Gastroesophageal sphincter (tissue), 4 donors: ENCODE results near the gene OTUB2. TPM values are rescaled to one million over a fixed set of nuclear protein-coding genes. Genes with fewer than 3 reads are reported as not detected.

Experiments
- ATAC-seq: fragments of 150-250 bp; one replicate; pipeline ENCODE4 v1.9.1; 2016; ENCODE audit warnings: mild to moderate bottlenecking, moderate library complexity
- H3K27ac ChIP-seq, 4 donors: fragments of 200-600 bp; sonication (generic) in 3 of 4; 1 replicate in 3 of 4; 2 replicates in 1 of 4; pipeline ENCODE4 v1.5.1; 2016 to 2019
- H3K27me3 ChIP-seq: fragments of 200-600 bp; sonication (generic); one replicate; pipeline ENCODE4 v1.5.1; 2019
- H3K36me3 ChIP-seq, 2 donors: fragments of 200-600 bp; sonication (generic); one replicate each; pipeline ENCODE4 v1.5.1; 2019; ENCODE audit warnings: control low read depth in 1 of 2
- H3K4me1 ChIP-seq, 3 donors: fragments of 200-600 bp; sonication (generic); 1 replicate in 2 of 3; 2 replicates in 1 of 3; pipeline ENCODE4 v1.5.1; 2016 to 2019; ENCODE audit warnings: control low read depth in 2 of 3
- H3K4me3 ChIP-seq, 2 donors: fragments of 200-600 bp; sonication (generic); one replicate each; pipeline ENCODE4 v1.5.1; 2019; ENCODE audit warnings: mild to moderate bottlenecking in 1 of 2, moderate library complexity in 1 of 2
- H3K9me3 ChIP-seq, 3 donors: fragments of 200-600 bp; sonication (generic); one replicate each; pipeline ENCODE4 v1.5.1; 2017 to 2019; ENCODE audit warnings: control low read depth in 2 of 3
- EP300 ChIP-seq: sonication (generic); formaldehyde crosslinking; IDR thresholded peaks from one replicate; pipeline ENCODE4 v1.6.1; 2017; ENCODE audit warnings: antibody characterized with exemption, mild to moderate bottlenecking
- POLR2A ChIP-seq, 2 donors: fragments of 450-650 bp; IDR thresholded peaks; one replicate each; pipeline ENCODE4 v1.6.1; 2017; ENCODE audit warnings: antibody characterized with exemption in 2 of 2, mild to moderate bottlenecking in 2 of 2, moderate library complexity in 1 of 2
- POLR2AphosphoS5 ChIP-seq: sonication (generic); formaldehyde crosslinking; IDR thresholded peaks from one replicate; pipeline ENCODE4 v1.6.1; 2017; ENCODE audit warnings: antibody characterized with exemption
- WGBS, 2 donors: methylation state at CpG; one replicate each; pipeline ENCODE4 v1.1.5; 2018; ENCODE audit warnings: low coverage in 1 of 2; 5-methylcytosine and 5-hydroxymethylcytosine counted together
- total RNA-seq, 4 donors: library from RNA; depleted of rRNA; stranded (reverse); fragments of >200 nt; gene quantifications; one replicate each; pipeline ENCODE4 v1.1.0, GENCODE V29; 2016
- TF ChIP-seq, protein P1 (sequence below), 4 experiments: fragments of 200-600 bp in 2 of 4; fragments of 450-650 bp in 2 of 4; sonication (generic) in 1 of 4; IDR thresholded peaks; one replicate each; pipeline ENCODE4 v1.5.1; 2017 to 2019; ENCODE audit warnings: antibody characterized with exemption in 4 of 4, mild to moderate bottlenecking in 2 of 4, moderate library complexity in 2 of 4

Gene OTUB2
- total RNA-seq, 4 donors from 2014 or later: 0.16 to 0.84 (median 0.65) TPM

DNA sequence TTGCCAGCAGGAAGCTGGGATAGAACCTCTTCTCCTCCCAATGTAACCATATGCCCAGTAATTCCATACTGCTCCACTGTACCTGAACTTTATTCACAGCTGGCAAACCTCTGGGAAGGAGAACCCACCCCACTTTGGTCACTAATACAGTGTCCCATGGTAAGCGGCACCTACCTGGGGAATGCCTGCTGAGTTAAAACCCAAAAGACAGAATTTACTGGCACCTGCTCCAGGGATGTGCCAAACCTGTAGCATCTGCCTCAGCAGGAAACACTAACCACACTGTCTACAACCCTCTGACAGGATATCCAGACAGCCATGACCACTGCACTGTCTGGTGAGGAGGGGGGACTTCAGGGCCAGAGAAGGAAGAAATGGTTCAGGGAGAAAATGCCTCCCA is 28.3 kb downstream of the OTUB2 start:
- TF ChIP-seq POLR2AphosphoS5 (no peak), POLR2A (IDR thresholded peaks at IDR 0.05) (no peak), EP300 (no peak)
- TF ChIP-seq, protein P1, sequence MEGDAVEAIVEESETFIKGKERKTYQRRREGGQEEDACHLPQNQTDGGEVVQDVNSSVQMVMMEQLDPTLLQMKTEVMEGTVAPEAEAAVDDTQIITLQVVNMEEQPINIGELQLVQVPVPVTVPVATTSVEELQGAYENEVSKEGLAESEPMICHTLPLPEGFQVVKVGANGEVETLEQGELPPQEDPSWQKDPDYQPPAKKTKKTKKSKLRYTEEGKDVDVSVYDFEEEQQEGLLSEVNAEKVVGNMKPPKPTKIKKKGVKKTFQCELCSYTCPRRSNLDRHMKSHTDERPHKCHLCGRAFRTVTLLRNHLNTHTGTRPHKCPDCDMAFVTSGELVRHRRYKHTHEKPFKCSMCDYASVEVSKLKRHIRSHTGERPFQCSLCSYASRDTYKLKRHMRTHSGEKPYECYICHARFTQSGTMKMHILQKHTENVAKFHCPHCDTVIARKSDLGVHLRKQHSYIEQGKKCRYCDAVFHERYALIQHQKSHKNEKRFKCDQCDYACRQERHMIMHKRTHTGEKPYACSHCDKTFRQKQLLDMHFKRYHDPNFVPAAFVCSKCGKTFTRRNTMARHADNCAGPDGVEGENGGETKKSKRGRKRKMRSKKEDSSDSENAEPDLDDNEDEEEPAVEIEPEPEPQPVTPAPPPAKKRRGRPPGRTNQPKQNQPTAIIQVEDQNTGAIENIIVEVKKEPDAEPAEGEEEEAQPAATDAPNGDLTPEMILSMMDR (IDR thresholded peaks at IDR 0.05): no peak
- no peak for ATAC-seq
- no peaks in the 10 kb centered on the region for H3K9me3 ChIP-seq
- 100% methylated on average over 1 of the region's 1 CpG; no CpG with 5 or more reads in 1 of the 2 donors for WGBS, 2 donors
- H3K4me1 ChIP-seq: peaks cover 0 to 45% (median 6%) of the 10 kb centered on the region in 3 donors
- no peak overlapping the region for H3K27ac ChIP-seq
- H3K36me3 ChIP-seq: peaks cover 8 to 100% of the 10 kb centered on the region in 2 donors
- no peak overlapping the region for H3K4me3 ChIP-seq
- no peaks in the 10 kb centered on the region for H3K27me3 ChIP-seq

DNA sequence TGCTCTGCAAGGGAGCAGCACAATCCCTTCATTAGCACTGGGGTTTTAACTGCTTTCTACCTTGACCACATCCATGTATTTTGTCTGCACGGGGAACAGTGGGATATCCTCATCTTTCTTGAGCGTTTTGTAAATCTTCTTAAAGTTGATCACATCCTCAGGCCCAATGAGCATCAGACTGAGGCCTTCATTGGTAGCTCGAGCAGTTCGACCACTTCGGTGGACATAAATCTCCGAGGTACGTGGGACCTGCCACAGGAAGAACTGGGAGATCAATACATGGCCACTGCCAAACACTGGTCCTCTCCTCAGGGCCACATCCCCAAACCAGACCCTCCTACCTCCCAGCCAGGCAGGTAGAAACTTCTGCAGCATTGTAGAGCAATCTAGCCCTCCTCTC is 28.8 kb downstream of the OTUB2 start:
- H3K27ac ChIP-seq: no peak overlapping the region
- no peak for TF ChIP-seq EP300
- no peak for TF ChIP-seq POLR2A (IDR thresholded peaks at IDR 0.05)
- TF ChIP-seq, protein P1 (IDR thresholded peaks at IDR 0.05): no peak
- H3K36me3 ChIP-seq: peaks cover 11 to 100% of the 10 kb centered on the region in 2 donors
- no peak for ATAC-seq
- H3K4me3 ChIP-seq: no peak overlapping the region
- 92 to 95% methylated on average over 2 to 6 of the region's 7 CpGs for WGBS, 2 donors
- no peaks in the 10 kb centered on the region for H3K9me3 ChIP-seq
- peaks cover 0 to 47% (median 6%) of the 10 kb centered on the region in 3 donors for H3K4me1 ChIP-seq
- H3K27me3 ChIP-seq: no peaks in the 10 kb centered on the region

DNA sequence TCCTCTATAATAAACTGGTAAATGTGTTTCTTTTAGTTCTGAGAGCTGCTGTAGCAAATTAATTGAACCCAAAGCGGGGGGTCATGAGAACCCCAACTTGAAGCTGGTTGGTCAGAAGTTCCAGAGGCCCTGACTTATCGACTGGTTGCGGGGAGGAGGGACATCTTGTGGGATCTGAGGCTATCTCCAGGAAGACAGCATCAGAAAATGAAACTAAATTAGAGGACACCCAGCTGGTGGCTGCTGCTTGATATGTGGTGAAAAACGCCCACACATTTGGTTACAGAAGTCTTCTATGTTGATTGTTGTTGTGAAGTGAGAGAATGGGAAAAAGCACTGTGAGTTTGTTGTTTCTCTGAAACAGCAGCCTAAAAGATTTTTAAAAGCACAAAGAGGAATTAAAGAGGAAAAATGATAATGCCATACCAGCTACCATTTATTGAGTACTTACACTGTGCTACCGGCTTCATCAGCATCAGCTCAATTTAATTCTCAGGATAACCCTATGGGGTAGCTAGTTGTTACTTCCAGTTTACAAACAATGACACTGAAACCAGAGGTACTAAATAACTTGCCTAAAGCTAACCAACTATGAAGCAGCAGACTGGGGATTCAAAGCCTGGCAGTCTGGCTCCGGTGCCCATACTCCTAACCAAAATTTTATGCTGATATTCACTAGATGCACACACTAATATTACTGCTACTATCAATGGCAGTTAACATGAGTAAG is 30.6 kb downstream of the OTUB2 start:
- H3K36me3 ChIP-seq: peaks cover 15 to 100% of the 10 kb centered on the region in 2 donors
- no peak for TF ChIP-seq POLR2A (IDR thresholded peaks at IDR 0.05)
- TF ChIP-seq EP300: no peak
- TF ChIP-seq, protein P1 (IDR thresholded peaks at IDR 0.05): no peak
- no peak for TF ChIP-seq POLR2AphosphoS5

DNA sequence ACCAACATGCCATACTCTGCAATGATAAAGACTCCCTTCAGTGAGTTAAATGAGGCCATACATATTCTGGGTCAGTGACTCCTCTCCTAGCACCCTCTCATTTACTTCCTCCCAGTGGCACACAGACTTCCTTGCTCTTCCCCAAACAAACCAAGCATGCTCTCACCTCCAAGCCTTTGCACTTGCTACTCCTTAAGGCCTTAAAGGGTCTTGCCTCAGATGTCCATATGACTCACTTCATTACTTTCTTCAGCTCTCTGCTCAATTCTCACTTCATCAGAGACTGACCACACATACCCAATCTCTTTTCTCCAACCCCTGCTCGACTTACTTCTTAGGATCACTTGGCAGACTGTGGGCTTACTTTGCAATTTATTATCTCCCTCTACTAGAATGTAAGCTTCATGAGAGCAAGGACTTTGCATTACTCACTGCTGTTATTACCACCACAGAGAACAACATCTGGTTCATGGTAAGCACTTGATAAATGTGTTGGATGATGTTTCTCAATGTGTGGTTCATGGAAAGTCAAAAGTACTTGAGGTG is 32.1 kb downstream of the OTUB2 start:
- H3K4me3 ChIP-seq: no peak overlapping the region
- TF ChIP-seq, protein P1 (IDR thresholded peaks at IDR 0.05): no peak
- TF ChIP-seq EP300 (no peak), POLR2A (IDR thresholded peaks at IDR 0.05) (no peak)
- H3K27ac ChIP-seq: no peak overlapping the region
- 73 to 100% methylated on average over 1 of the region's 1 CpG for WGBS, 2 donors
- H3K27me3 ChIP-seq: no peaks in the 10 kb centered on the region
- H3K4me1 ChIP-seq: peaks cover 0 to 57% (median 7%) of the 10 kb centered on the region in 3 donors
- H3K9me3 ChIP-seq: no peaks in the 10 kb centered on the region
- no peak for ATAC-seq
- peaks cover 11 to 94% of the 10 kb centered on the region in 2 donors for H3K36me3 ChIP-seq

More for the DNA sequence above, 30.6 kb downstream of the OTUB2 start:
- no peaks in the 10 kb centered on the region for H3K9me3 ChIP-seq
- no peak overlapping the region for H3K4me3 ChIP-seq
- H3K27ac ChIP-seq: no peak overlapping the region
- H3K27me3 ChIP-seq: no peaks in the 10 kb centered on the region
- no peak for ATAC-seq
- WGBS, 2 donors: 61 to 88% methylated on average over 2 to 6 of the region's 6 CpGs
- H3K4me1 ChIP-seq: peaks cover 0 to 49% (median 1%) of the 10 kb centered on the region in 3 donors

DNA sequence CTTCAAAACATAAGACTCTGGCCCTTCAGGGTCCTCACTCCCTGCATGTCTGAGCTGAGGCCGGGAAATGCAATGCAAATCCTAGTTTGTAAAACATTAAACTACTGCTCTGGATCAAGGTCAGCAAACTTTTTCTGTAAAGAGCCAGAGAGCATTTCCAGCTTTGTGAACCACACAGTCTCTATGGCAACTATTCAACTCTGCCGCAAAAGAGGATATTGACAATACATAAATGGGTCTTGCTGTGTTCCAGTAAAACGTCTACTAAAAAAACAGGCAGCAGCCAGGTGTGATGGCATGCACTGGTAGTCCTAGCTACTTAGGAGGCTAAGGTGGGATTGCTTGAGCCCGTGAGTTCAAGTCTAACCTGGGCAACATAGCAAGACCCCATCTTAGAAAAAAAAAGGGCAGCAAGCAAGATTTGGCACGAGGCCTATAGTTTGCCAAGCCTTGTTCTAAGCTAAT is 32.6 kb downstream of the OTUB2 start:
- 57 to 60% methylated on average over 4 to 5 of the region's 5 CpGs for WGBS, 2 donors
- peaks cover 11 to 89% of the 10 kb centered on the region in 2 donors for H3K36me3 ChIP-seq
- no peaks in the 10 kb centered on the region for H3K9me3 ChIP-seq
- no peak overlapping the region for H3K27ac ChIP-seq
- no peak overlapping the region for H3K4me3 ChIP-seq
- H3K4me1 ChIP-seq: peaks cover 0 to 62% (median 7%) of the 10 kb centered on the region in 3 donors
- no peak for ATAC-seq
- TF ChIP-seq, protein P1 (IDR thresholded peaks at IDR 0.05): no peak
- TF ChIP-seq EP300: no peak
- no peak for TF ChIP-seq POLR2A (IDR thresholded peaks at IDR 0.05)
- no peak for TF ChIP-seq POLR2AphosphoS5
- H3K27me3 ChIP-seq: no peaks in the 10 kb centered on the region
